HL-60 (cell line): ENCODE results near the gene NOS1AP.

Source experiments
- DNase-seq, 2 experiments: peaks; one replicate each; pipeline ENCODE4 v3.0.0-alpha.2; 2010 to 2020; ENCODE audit warnings: low read depth in 1 of 2, low spot score in 1 of 2
- H3K27ac ChIP-seq: fragments of 250-450 bp; sonication (Bioruptor Pico); replicated peaks from 2 replicates; pipeline ENCODE4 v1.5.1; 2020; ENCODE audit warnings: mild to moderate bottlenecking, moderate library complexity
- H3K27me3 ChIP-seq: fragments of 250-450 bp; sonication (Bioruptor Pico); 2 replicates; pipeline ENCODE4 v1.5.1; 2021; ENCODE audit warnings: mild to moderate bottlenecking, moderate library complexity; ENCODE audit not compliant: insufficient read depth, poor library complexity, severe bottlenecking
- H3K4me3 ChIP-seq: replicated peaks from 2 replicates; pipeline ENCODE4 v1.5.1; 2011; ENCODE audit warnings: mild to moderate bottlenecking, control low read depth, low read length; ENCODE audit not compliant: insufficient read depth
- GABPA ChIP-seq: IDR thresholded peaks from 2 replicates; pipeline ENCODE4 v1.6.1; 2012; ENCODE audit warnings: low read depth
- POLR2AphosphoS5 ChIP-seq: IDR thresholded peaks from 2 replicates; pipeline ENCODE4 v1.6.1; 2012; ENCODE audit warnings: low read depth
- SPI1 ChIP-seq: IDR thresholded peaks from 2 replicates; pipeline ENCODE4 v1.6.1; 2012; ENCODE audit warnings: low read depth, mild to moderate bottlenecking, borderline replicate concordance
- TF ChIP-seq, protein P1 (sequence below): IDR thresholded peaks from 2 replicates; pipeline ENCODE4 v1.6.1; 2012; ENCODE audit warnings: low read depth; ENCODE audit not compliant: insufficient replicate concordance
- TF ChIP-seq, protein P2 (sequence below): IDR thresholded peaks from one replicate; pipeline ENCODE4 v1.5.1; 2011; ENCODE audit warnings: low read length, control low read depth, inconsistent platforms; ENCODE audit not compliant: insufficient read depth

NOS1AP gene

DNA sequence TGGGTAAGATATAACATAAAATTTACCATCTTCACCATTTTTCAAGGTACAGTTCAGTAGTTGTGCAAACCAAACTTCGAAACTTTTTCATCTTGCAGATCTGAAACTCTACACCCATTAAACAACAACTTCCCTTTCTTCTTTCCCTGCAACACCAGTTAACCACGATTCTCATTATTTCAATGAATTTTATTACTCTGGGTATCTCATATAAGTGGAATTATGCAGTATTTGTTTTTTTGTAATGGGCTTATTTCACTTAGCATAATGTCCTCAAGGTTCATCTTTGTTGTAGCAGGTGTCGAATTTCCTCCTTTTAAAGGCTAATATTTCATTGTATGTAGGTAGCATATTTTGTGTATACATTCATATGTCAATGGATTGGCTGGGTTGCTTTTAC lies 161.0 kb downstream of the NOS1AP start:
- Histone ChIP-seq H3K4me3 (no peak overlapping the region), H3K27me3 (no peaks in the 10 kb centered on the region), H3K27ac (peak overlapping the region; percentile 53)
- peak in 1 of 2 experiments; percentile 7 for DNase-seq
- no peak for TF ChIP-seq SPI1
- no peak for TF ChIP-seq GABPA
- no peak for TF ChIP-seq POLR2AphosphoS5
- TF ChIP-seq, protein P1, sequence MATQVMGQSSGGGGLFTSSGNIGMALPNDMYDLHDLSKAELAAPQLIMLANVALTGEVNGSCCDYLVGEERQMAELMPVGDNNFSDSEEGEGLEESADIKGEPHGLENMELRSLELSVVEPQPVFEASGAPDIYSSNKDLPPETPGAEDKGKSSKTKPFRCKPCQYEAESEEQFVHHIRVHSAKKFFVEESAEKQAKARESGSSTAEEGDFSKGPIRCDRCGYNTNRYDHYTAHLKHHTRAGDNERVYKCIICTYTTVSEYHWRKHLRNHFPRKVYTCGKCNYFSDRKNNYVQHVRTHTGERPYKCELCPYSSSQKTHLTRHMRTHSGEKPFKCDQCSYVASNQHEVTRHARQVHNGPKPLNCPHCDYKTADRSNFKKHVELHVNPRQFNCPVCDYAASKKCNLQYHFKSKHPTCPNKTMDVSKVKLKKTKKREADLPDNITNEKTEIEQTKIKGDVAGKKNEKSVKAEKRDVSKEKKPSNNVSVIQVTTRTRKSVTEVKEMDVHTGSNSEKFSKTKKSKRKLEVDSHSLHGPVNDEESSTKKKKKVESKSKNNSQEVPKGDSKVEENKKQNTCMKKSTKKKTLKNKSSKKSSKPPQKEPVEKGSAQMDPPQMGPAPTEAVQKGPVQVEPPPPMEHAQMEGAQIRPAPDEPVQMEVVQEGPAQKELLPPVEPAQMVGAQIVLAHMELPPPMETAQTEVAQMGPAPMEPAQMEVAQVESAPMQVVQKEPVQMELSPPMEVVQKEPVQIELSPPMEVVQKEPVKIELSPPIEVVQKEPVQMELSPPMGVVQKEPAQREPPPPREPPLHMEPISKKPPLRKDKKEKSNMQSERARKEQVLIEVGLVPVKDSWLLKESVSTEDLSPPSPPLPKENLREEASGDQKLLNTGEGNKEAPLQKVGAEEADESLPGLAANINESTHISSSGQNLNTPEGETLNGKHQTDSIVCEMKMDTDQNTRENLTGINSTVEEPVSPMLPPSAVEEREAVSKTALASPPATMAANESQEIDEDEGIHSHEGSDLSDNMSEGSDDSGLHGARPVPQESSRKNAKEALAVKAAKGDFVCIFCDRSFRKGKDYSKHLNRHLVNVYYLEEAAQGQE, result no peak
- TF ChIP-seq, protein P2, sequence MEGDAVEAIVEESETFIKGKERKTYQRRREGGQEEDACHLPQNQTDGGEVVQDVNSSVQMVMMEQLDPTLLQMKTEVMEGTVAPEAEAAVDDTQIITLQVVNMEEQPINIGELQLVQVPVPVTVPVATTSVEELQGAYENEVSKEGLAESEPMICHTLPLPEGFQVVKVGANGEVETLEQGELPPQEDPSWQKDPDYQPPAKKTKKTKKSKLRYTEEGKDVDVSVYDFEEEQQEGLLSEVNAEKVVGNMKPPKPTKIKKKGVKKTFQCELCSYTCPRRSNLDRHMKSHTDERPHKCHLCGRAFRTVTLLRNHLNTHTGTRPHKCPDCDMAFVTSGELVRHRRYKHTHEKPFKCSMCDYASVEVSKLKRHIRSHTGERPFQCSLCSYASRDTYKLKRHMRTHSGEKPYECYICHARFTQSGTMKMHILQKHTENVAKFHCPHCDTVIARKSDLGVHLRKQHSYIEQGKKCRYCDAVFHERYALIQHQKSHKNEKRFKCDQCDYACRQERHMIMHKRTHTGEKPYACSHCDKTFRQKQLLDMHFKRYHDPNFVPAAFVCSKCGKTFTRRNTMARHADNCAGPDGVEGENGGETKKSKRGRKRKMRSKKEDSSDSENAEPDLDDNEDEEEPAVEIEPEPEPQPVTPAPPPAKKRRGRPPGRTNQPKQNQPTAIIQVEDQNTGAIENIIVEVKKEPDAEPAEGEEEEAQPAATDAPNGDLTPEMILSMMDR, result no peak

DNA sequence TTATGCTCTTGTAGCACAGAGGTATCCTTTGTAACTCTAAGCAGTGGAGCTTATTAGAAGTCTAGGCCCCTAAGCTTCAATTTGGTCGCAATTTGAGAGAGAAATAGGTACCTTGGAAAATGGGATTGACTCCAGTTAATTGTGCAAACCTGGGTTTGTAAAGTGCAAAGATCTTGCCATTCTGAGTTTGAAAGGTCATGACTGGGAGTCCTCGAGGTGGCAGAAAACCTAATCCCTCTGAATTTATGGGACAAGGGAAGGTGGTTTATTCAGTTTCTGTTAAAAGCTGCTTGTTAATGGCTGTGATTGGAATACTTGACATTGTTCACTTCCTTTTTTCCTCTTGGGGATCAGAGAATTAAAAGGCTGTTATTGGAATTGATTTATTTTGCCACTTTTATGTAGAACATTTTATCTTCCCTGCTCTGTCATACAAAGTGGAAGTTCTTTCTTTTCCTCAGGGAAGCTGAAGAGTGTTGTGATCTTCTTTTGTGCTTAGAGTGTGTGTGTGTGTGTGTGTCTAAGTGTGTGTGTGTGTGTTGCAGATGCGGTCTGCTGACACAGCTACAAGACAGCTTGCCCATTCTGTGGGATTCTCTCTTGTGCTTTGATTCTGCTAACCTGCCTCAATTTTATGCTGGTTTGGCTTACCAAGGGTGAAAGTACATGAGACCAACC lies 162.7 kb downstream of the NOS1AP start:
- no peak for DNase-seq
- Histone ChIP-seq H3K27ac (no peak overlapping the region), H3K4me3 (no peak overlapping the region), H3K27me3 (no peaks in the 10 kb centered on the region)
- TF ChIP-seq, protein P1, result no peak
- TF ChIP-seq, protein P2, result no peak
- TF ChIP-seq POLR2AphosphoS5, result no peak
- TF ChIP-seq SPI1, result no peak
- no peak for TF ChIP-seq GABPA

DNA sequence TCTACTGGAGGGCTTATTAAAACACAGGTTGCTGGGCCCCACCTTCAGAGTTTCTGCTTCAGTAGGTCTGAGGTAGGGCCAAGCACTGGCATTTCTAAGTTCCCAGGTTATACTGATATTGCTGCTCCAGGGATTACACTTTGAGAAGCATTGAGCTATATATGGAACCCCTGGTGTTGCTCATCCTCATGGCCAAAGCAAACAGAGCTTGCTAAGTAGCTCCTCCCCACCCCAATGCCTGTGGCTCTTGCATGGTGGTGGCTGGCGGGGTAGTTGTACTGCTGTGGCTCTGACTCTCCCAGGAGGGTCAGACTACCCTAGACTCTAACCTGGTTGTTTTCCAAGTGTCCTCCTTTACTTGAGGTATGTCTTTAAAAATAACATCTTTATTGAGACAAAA lies 163.6 kb downstream of the NOS1AP start:
- DNase-seq, result no peak
- H3K4me3 ChIP-seq, result no peak overlapping the region
- no peaks in the 10 kb centered on the region for H3K27me3 ChIP-seq
- TF ChIP-seq POLR2AphosphoS5 (no peak), SPI1 (no peak), GABPA (no peak)
- TF ChIP-seq, protein P2, result no peak
- TF ChIP-seq, protein P1, result no peak
- H3K27ac ChIP-seq, result no peak overlapping the region
